ENCODE data around the gene KDM6A. TPM values are rescaled to one million over a fixed set of nuclear protein-coding genes. Genes with fewer than 3 reads are reported as not detected.

Gene KDM6A
- 91.7 TPM for total RNA-seq

GRCh38 chrX:44872821-44873414 is at the start of gene KDM6A:
Gene KDM6A, plus strand, starts transcription at chrX:44873188. Its CDS starts 364 bp downstream, at chrX:44873552.

GRCh38 chrX:44843753-44844152 is 29.2 kb upstream of the KDM6A start, which contains the start of gene DUSP21:
Gene DUSP21, plus strand, starts transcription at chrX:44844021. Its CDS starts 112 bp downstream, at chrX:44844133.

Other genes starting within 250 kb of the KDM6A start
- gene DUSP21, start 29.2 kb upstream of the KDM6A start, total RNA-seq, result not detected